ENCODE measurements around the gene OR2V2. TPM values are rescaled to one million over a fixed set of nuclear protein-coding genes. Genes with fewer than 3 reads are reported as not detected.

The OR2V2 gene
- polyA plus RNA-seq, 1 of the 3 experiments (the other 2 are of a cell fraction), result not detected

GRCh38 chr5:181190711-181191525, 43.5 kb downstream of the OR2V2 start:
- ChIA-PET CTCF (interaction anchor here (0.6 to 7.4 kb wide), 8 partner anchors 8 to 93 kb away, joined by 3 to 72 read pairs (median 4); partner anchors contain the start of gene TRIM7), POLR2A (interaction anchor here (0.7 to 2.6 kb wide), 7 partner anchors 14 to 54 kb away, joined by 3 to 11 read pairs (median 5); partner anchors contain the start of genes RACK1 and TRIM7)
- TF ChIP-seq IRF3 (IDR thresholded peaks at IDR 0.05; ENCODE audit: low read depth, low read length) (no peak), NRF1 (IDR thresholded peaks at IDR 0.05; ENCODE audit: low read depth, low read length) (peak; percentile 44), CTCF (IDR thresholded peaks at IDR 0.05) (peak; percentile 36), RFX5 (IDR thresholded peaks at IDR 0.05; ENCODE audit: low read length) (no peak), MAX (IDR thresholded peaks at IDR 0.05; ENCODE audit: low read depth) (peak; percentile 12; the same call in 1 of the 2 replicates), ZBTB33 (IDR thresholded peaks at IDR 0.05; ENCODE audit: borderline replicate concordance, low read depth) (no peak)
- Histone ChIP-seq H3K4me3 (ENCODE audit: low read depth in 2 of 2, low read length in 1 of 2) (peak overlapping the region; percentile 91 to 98), H3K27me3 (ENCODE audit: insufficient read depth) (no peaks in the 10 kb centered on the region), H3K9me3 (no peaks in the 10 kb centered on the region), H3K9me2 (no peaks in the 10 kb centered on the region), H3K79me2 (ENCODE audit: insufficient read depth) (peaks cover 6% of the 10 kb centered on the region; the same call in 1 of the 2 replicates), H3K4me2 (peak overlapping the region; percentile 94), H3F3A (replicated peaks; ENCODE audit: insufficient read depth) (peaks cover 21% of the 10 kb centered on the region), H3K27ac (ENCODE audit: low read depth in 2 of 2, low read length in 1 of 2) (peak overlapping the region; percentile 45 to 68), H3K9ac (peak overlapping the region; percentile 62), H3K36me3 (replicated peaks in 1 of 2; ENCODE audit: control insufficient read depth in 1 of 2, insufficient read depth in 2 of 2, low read length in 1 of 2) (no peaks in the 10 kb centered on the region), H4K20me1 (ENCODE audit: insufficient read depth) (no peaks in the 10 kb centered on the region), H2AFZ (ENCODE audit: low read depth) (peak overlapping the region; percentile 94), H3K4me1 (ENCODE audit: control insufficient read depth in 1 of 2, insufficient read depth in 2 of 2, low read depth in 1 of 2, low read length in 1 of 2) (peaks cover 0 to 18% of the 10 kb centered on the region in 2 experiments; a peak in 1 of 4 replicates)
- DNase-seq, result peak; percentile 65
- under 1% methylated on average over 46 of the region's 66 CpGs for WGBS (ENCODE audit: low lambda C conversion rate)

All from SK-N-SH (cell line).